HG02642 (cell line): Measurements from ENCODE around the gene ELL3.
"Not testable (repeated sequence)": the region's sequence is repeated elsewhere in the genome, so short reads cannot be mapped to it uniquely, and the experiment has no call there.

ENCODE experiments used
- ATAC-seq: cut with Tn5 transposase; IDR thresholded peaks from one replicate; pipeline ENCODE4 v1.9.1; 2021; ENCODE audit warnings: mild to moderate bottlenecking; ENCODE audit not compliant: unreplicated experiment, poor library complexity

Gene ELL3, protein sequence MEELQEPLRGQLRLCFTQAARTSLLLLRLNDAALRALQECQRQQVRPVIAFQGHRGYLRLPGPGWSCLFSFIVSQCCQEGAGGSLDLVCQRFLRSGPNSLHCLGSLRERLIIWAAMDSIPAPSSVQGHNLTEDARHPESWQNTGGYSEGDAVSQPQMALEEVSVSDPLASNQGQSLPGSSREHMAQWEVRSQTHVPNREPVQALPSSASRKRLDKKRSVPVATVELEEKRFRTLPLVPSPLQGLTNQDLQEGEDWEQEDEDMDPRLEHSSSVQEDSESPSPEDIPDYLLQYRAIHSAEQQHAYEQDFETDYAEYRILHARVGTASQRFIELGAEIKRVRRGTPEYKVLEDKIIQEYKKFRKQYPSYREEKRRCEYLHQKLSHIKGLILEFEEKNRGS

DNA sequence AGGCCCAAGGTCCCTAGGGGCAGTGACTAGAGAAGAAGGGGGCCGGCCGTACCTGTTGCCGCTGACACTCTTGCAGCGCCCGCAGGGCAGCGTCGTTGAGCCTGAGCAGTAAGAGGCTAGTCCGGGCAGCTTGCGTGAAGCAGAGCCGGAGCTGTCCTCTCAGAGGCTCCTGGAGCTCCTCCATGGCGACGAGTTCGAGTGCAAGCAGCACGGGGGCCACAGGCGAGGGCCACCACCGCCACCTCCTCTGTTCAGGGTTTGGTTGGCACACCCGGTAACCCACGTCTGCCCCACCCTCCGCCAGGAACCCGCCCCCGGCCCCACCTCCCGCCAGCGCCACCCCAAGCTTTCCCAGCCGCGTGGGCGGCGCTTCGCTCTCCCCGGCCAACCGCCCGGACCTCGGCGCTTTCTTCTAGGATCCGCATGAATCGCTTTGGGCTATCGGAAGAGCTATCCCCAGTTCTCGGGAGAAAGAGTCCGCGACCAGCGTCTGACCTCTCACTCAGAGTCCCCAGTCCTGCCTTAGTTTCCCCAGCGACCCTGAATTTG is at the start of gene ELL3:
Gene ELL3 (minus strand): TSS at position 249 of the 549 bp plus-strand sequence. CDS start 65 bp downstream, at position 184.
- peak; percentile 48 for ATAC-seq

DNA sequence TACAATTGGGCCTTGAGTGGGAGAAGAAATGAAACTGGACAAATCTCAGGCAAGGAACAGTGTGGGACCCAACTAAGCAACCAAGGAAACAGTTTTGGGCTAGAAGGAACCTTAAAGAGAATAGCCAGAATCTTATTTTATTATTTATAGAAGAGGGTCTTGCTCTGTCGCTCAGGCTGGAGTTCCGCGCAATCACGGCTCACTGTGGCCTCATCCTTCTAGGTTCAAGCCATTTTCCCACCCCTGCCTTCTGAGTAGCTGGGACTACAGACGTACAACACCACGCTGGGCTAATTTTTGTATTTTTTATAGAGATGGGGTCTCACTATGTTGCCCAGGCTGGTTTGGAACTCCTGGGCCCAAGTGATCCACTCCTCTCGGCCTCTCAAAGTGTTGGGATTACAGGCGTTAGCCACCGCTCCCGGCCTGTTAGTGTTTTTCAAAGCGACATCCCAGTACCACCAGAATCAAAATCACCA is 49.3 kb upstream of the ELL3 start:
- no peak for ATAC-seq

DNA sequence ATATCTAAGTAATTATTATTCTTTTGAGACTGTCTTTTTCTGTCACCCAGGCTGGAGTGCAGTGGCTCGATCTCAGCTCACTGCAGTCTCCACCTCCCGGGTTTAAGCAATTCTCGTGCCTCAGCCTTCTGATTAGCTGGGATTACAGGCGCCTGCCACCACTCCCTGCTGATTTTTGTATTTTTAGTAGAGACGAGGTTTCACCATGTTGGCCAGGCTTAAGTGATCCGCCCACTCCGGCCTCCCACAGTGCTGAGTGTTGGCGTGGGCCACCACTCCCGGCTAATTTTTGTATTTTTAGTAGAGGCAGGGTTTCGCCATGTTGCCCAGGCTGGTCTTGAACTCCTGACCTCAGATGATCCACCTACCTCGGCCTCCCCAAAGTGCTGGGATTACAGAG is 48.5 kb upstream of the ELL3 start:
- not testable (repeated sequence) for ATAC-seq

DNA sequence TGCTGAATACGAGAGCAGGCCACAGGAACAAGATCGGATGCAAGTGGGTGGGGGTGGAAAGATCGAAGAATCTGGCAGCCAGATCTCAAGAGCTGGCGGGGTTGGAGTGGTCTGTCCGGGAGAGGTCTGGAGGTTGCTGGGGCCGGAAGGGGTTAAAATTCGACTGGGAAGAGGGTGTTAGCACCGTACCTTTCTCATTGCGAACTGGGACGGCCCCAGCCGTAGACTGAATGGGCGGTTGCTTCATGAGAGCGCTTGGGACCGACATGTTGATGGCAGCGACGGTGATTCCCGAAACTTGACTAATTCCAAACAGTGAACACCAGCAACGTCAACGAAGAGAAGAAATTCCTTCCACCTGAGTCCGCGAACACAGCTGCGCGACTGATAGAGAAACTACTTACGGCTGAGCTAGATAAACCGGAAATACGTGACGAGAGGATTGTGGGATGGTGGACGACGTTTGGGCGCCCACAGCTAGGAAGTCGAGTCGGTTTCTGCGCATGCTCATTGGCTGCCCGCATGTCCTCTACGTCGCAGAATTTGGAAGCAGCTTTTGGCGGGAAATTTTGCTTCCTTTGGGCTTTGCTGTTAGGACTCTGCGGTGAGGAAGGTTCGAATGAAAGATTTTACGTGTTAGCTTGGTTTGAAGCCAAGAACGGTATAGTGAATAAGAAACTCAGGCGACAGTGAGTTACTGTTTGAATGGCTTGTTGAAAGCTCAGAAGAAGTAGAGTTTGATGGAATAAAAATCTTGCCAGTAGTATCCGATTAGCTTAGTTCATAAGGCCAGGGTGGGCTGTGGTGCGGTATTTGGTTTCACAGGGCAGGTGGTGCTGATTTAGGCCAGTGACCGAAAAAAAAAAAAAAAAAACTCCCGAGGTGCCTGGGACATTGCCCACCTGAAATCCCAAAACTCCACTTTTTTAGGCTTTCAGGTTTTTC is 47.8 kb upstream of the ELL3 start, which contains the start of gene MFAP1:
Gene MFAP1 (minus strand): TSS at position 389 of the 945 bp plus-strand sequence. CDS start 121 bp downstream, at position 268.
- peak; percentile 76 for ATAC-seq

DNA sequence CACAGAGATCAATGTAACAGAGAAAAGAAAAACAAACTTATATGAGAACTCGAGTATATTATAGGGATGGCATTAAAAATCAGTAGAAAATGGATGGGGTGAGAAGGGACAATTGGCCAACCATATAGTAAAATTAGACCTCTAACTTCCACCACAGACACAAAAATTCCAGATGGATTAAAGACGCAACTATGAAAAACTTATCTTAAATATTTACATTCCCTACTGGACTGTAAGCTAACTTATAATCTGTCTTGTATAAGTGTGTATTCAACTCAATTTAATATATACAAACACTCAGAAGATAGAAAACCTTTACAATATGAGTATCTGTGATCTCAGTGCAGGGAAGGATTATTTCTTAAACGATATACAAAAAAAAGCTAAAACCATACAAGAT is 44.7 kb upstream of the ELL3 start:
- no peak for ATAC-seq

DNA sequence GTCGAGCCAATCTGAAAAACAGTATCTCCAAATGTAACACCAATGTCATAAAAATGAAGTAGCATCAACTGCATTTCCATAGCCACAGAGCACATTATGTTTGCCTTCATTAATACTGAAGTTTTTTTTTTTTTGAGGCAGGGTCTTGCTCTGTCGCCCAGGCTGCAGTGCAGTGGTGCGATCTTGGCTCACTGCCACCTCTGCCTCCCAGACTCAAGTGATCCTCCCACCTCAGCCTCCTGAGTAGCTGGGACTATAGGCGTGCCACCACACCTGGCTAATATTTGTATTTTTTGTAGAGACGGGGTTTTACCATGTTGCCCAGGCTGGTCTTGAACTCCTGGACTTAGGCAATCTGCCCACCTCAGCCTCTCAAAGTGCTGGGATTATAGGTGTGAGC is 38.3 kb upstream of the ELL3 start:
- ATAC-seq = not testable (repeated sequence)

DNA sequence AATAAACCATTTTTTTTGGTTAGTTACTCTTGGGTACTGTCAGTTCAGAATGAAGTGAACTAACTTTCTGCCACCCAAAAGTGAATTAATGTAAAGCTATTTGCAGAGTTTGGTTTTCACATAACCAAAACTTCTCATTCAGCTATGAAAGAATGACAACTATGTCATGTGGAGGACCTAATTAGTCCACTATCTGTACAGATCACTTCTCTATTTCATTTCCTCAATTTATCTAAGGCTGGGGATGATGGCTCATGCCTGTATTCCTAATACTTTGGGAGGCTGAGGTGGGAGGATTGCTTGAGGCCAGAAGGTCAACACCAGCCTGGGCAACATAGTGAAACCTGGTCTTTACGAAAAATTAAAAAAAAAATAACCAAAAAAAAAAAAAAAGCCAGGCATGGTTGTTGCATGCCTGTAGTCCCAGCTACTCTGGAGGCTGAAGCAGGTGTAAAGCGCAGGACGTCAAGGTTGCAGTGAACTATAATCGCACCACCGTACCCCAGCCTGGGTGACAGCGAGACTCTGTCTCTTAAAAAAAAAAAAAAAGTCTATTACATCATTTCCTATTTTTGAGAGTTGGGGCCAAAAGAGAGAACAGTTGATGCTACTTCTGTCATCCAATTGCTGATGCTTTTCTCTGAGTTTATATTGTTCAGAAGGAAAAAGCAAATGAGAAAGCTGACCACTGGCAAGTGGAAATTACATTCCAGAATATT is 32.4 kb upstream of the ELL3 start:
- ATAC-seq = peak; percentile 62

DNA sequence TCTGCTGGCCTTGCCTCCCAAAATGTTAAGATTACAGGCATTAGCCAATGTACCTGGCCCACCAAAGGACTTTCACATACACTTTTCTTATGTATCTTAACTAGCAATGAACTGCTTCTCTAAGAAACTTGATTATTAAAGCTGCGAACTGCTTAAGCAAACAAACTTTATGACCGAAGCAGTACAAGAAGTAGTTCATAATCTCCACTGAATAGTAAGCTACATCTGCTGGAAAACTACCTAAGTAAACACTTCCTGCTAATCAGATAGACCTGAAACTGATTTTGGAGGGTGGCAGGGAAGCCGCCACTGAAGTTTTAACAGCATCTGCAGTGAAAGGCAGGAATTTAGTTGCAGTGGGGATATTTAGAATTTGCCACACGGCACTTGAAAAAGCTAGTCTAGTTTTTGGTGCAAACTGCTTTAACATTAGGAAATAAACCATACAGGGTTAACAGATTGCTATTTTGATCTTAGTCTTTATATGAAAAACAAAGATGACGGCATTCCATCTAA is 31.7 kb upstream of the ELL3 start:
- ATAC-seq = no peak

DNA sequence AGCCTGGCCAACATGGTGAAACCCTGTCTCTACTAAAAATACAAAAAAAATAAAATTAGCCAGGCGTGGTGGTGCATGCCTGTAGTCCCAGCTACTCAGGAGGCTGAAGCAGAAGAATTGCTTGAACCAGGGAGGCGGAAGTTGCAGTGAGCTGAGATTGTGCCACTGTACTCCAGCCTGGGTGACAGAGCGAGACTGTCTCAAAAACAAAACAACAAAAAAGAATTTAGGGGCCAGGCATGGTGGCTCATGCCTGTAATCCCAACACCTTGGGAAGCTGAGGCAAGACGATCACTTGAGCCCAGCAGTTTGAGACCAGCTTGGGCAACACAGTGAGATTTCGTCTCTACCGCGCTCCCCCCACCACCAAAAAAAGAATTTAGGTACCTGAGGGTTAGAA is 25.9 kb upstream of the ELL3 start:
- not testable (repeated sequence) for ATAC-seq

DNA sequence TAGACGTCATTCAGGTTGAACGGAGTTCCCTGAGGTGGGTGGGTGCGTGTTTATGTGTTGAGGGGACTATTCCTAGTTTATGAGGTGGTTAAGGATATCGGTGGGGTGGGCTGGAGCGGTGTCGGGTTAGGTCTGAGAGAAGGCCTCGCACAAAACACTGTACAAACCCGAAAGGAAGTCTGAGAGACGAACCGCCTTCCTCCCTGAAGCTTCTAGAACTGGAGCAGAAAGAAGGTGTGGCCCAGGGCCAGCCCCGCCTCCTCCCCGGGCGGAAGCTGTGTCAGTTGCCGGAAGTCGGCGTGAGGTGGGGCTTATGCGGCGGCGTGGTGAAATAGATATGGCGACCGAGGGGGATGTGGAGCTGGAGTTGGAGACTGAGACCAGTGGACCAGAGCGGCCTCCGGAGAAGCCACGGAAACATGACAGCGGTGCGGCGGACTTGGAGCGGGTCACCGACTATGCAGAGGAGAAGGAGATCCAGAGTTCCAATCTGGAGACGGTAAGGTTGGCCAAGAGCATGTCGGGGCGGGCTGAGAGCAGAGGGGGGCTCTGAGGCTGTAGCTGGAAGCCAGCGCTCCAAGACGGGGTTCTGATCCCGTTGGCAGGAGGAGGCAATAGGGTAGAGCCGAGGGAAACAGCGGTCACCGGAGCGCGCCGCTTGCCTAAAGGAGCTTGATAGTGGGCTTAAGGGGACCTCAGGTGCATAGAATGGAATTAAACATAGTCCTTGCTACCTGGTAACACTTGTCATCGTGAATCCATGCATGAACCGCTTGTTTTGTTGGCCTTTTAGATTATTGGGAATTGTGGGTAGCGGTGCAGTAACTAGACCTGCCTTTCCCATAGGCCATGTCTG is 23.7 kb upstream of the ELL3 start, which contains the start of gene HYPK:
Gene HYPK (plus strand): TSS at position 314 of the 856 bp plus-strand sequence. CDS start 24 bp downstream, at position 338.
- ATAC-seq = peak; percentile 88

DNA sequence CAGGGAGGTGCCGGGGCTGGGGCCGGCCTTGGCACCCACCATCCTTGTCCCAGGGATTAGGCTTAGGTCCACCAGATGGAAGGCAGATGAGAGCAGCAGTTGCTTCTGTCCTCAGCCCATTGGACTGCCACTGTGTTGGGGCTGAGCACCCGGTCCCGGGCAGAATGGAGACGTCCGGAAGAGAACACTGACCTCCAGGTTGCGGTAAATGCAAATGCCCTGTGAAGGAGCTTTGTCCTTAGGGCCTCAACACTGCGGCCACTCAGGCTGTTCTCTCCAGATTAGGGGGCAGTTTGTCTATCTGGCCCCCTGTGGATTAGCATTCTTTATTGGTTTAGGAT is 23.1 kb upstream of the ELL3 start, which contains the start of gene SERINC4:
Gene SERINC4 (minus strand): TSS at position 276 of the 341 bp plus-strand sequence. CDS start 234 bp downstream, at position 42.
- no peak for ATAC-seq

DNA sequence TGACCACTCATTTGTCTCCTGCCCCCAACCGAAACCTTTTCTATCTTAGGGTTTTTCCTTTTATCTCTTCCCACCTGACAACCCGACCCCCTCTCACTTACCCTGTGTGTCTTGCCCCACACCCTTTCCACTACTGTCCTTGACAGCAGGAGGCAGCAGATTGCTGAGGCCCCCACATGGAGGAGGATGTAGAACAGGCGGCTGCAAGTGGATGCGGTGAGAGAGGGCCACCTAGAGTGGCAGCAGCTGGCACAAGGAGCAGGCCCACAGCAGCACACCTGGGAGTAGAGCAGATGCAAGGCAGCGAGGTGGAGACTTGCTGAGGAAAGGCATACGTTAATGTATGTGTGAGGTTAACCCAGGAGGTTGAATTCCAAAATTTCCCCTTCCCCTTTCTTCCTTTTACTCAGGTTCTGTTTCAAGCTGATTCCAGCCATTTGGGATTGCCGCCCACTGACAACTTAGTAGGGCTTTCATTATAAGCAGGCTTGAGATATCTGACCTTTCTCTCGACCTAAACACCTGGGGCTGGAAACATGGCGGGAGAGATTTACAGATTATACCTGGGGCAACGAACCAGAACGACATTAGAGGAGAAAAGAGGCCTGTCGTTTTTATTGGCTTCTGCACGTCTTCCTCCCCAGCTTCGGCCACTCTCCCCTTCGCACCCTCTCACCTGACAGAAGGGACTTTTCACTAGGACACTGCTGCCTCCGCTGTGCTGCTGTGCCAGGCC is 22.6 kb upstream of the ELL3 start:
- ATAC-seq = no peak

DNA sequence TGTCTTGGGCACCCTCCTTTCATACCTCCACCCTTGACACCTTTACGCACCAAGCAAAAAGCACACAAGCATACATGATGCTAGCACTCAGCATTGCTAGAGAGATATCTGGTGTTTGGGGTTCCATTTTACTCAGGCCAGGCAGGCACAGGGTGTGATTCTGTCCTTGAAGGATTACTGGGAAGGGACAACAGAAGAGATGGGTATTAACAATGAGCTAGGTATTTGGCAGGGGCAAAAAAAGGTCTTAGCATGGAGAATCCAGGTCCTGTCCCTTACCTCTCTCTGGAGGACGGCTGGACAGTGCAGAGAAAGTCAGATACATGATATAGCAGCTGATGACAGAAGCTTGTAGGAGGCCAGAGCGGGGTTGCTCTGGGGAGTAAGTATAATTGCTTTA is 19.8 kb upstream of the ELL3 start:
- ATAC-seq = no peak

DNA sequence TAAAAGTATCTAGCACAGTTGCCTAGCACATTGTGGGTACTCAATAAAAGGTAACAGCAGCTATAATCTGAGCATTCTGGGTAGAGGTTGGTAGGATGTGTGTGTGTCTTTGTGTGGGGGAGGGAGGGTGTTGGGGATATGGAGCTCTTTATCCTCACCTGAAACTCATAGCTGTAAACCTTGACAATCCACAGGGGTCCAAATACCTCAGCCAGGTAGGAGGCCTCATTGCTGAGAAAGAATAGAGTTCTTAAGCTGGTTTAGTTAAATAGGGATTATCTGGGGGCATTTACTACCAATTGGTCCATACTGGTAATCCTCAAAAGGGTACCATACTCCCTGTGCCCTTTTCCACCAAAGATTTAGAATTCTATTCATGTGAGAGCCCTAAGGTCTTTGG is 19.2 kb upstream of the ELL3 start:
- no peak for ATAC-seq

DNA sequence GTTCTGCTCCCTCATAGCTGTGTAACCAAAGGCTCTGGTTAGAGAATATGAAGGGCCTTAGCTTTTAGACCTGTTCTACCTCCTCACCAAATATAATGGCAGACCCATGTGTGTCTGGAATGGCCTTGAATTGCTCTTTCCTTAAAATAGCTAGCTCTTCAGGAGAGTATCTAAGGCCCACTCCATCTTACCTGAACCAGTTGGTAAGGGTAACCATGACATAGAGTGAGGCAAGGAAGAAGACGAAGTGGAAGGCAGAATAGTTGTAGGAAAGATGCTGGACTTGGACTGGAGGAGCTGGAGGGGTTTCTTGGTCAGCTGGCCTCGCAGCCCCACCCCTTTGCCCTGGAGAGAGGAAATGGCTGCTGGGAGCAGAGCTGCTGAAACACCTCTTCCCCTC is 18.4 kb upstream of the ELL3 start:
- no peak for ATAC-seq

DNA sequence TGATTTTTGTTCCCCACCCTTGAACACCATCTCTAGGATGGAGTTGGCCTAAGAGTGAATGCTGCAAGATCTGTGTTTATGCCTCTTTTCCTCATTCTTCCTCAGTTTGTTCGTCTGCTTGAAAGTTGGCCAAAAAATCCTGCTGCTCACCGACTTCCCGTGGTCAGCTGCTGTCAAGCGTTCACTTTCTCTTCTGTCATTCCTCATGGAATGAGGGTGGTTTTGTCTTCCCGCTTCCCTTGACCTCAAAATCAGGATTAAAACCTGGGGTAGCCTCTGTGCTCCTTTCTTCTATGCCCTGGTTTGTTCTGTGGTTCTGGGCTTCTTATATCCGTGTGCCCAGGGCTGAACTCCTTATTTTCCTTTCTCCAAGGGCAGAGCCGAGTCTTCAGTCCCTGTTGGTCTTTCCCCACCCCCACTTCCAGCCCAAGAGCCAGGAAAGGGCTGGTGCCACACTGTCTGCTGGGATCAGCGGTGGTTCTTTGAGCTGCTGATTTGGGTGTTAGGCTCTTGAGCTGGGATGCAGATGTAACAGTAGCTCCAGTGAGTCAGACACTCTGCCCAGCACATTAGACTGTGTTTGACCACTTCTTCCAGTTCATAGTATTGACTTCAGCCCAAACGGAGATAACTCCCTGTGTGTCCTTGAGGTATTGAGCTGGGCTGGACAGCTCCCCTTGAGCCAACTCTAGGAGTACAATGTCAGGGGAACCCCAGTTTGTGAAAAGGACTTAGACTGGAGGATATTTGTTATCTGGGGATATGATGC is 17.7 kb upstream of the ELL3 start:
- ATAC-seq = no peak

DNA sequence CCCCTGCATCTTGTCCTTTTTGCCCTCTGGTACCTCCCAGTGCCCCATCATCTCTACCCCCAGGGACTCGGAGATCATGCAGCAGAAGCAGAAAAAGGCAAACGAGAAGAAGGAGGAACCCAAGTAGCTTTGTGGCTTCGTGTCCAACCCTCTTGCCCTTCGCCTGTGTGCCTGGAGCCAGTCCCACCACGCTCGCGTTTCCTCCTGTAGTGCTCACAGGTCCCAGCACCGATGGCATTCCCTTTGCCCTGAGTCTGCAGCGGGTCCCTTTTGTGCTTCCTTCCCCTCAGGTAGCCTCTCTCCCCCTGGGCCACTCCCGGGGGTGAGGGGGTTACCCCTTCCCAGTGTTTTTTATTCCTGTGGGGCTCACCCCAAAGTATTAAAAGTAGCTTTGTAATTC is 16.9 kb upstream of the ELL3 start:
- ATAC-seq = no peak
